Testis (tissue), 3 donors: ENCODE measurements around the gene PGM2. TPM values are rescaled to one million over a fixed set of nuclear protein-coding genes. Genes with fewer than 3 reads are reported as not detected.

ENCODE experiments used
- DNase-seq: peaks from one replicate; pipeline ENCODE4 v3.0.0-alpha.2; 2019
- H3K27ac ChIP-seq, 2 donors: fragments of 200-600 bp; sonication (generic); one replicate each; pipeline ENCODE4 v1.5.1; 2019
- H3K27me3 ChIP-seq: fragments of 200-600 bp; sonication (generic); one replicate; pipeline ENCODE4 v1.5.1; 2019
- H3K36me3 ChIP-seq: fragments of 200-600 bp; sonication (generic); one replicate; pipeline ENCODE4 v1.5.1; 2017; ENCODE audit warnings: low read depth; ENCODE audit errors: missing control alignments
- H3K4me1 ChIP-seq: fragments of 200-600 bp; sonication (generic); one replicate; pipeline ENCODE4 v1.5.1; 2019
- H3K4me3 ChIP-seq, 2 donors: fragments of 200-600 bp; sonication (generic); one replicate each; pipeline ENCODE4 v1.5.1; 2017 to 2019
- H3K9me3 ChIP-seq: fragments of 200-600 bp; sonication (generic); one replicate; pipeline ENCODE4 v1.5.1; 2017
- CTCF ChIP-seq, 3 experiments: fragments of 450-650 bp in 2 of 3; fragments of 200-600 bp in 1 of 3; sonication (generic) in 1 of 3; IDR thresholded peaks; one replicate each; pipeline ENCODE4 v1.5.1; 2016 to 2019; ENCODE audit warnings: antibody characterized with exemption in 3 of 3, mild to moderate bottlenecking in 2 of 3, moderate library complexity in 1 of 3
- POLR2A ChIP-seq: fragments of 450-650 bp; IDR thresholded peaks from one replicate; pipeline ENCODE4 v1.6.1; 2017; ENCODE audit warnings: antibody characterized with exemption, mild to moderate bottlenecking, moderate library complexity
- WGBS, 2 donors: methylation state at CpG; one replicate each; pipeline ENCODE4 v1.1.5; 2018; 5-methylcytosine and 5-hydroxymethylcytosine counted together
- intact Hi-C: fragments of 100-400 bp; cut with DNase I; formaldehyde crosslinking; loops from one replicate; pipeline ENCODE4 v1.15.1; 2023; ENCODE audit warnings: low total_unique reads
- polyA plus RNA-seq: library from polyadenylated mRNA; stranded (reverse); fragments of 350-450 nt; fragmentation: Illumina TruSeq; extraction: RNeasy Lipid Tissue Mini Kit (QIAGEN cat#74804); gene quantifications from one replicate; pipeline ENCODE4 v1.2.3, GENCODE V29; 2014; ENCODE audit warnings: low read depth, low replicate concordance; ENCODE audit not compliant: insufficient read depth
- total RNA-seq, 2 donors: library from RNA; depleted of rRNA; stranded (reverse); fragments of >200 nt; gene quantifications; one replicate each; pipeline ENCODE4 v1.2.3, GENCODE V29; 2016

The PGM2 gene
- total and polyA plus RNA-seq, 3 donors from 2014 or later, result 12.9 to 29.1 (median 27.0) TPM

GRCh38 chr4:37802068-37802666 lies 24.3 kb upstream of the PGM2 start:
- Histone ChIP-seq H3K9me3 (no peaks in the 10 kb centered on the region), H3K27me3 (no peaks in the 10 kb centered on the region), H3K27ac (no peak overlapping the region), H3K36me3 (no peaks in the 10 kb centered on the region), H3K4me1 (no peaks in the 10 kb centered on the region), H3K4me3 (no peak overlapping the region)
- peak; percentile 35 to 48 (median 47) for TF ChIP-seq CTCF (IDR thresholded peaks at IDR 0.05)
- no peak for TF ChIP-seq POLR2A
- intact Hi-C loops, result no loop called here
- WGBS, 2 donors, result 54 to 57% methylated on average over 4 of the region's 4 CpGs
- DNase-seq, result peak; percentile 68

- no peak for TF ChIP-seq POLR2A
- TF ChIP-seq CTCF (IDR thresholded peaks at IDR 0.05), result peak; percentile 30 to 48 (median 34)
- intact Hi-C loops, result no loop called here
- H3K4me3 ChIP-seq, result no peak overlapping the region
- DNase-seq, result no peak
- H3K9me3 ChIP-seq, result no peaks in the 10 kb centered on the region
- H3K4me1 ChIP-seq, result no peaks in the 10 kb centered on the region
- WGBS, 2 donors, result 38 to 47% methylated on average over 4 of the region's 4 CpGs
- no peaks in the 10 kb centered on the region for H3K36me3 ChIP-seq
- no peak overlapping the region for H3K27ac ChIP-seq
- no peaks in the 10 kb centered on the region for H3K27me3 ChIP-seq
Observed at GRCh38 chr4:37803348-37803973, 23.0 kb upstream of the PGM2 start.

GRCh38 chr4:37805091-37805490 lies 21.4 kb upstream of the PGM2 start:
- no peak for DNase-seq
- intact Hi-C loops, result no loop called here
- TF ChIP-seq CTCF (IDR thresholded peaks at IDR 0.05) (no peak), POLR2A (no peak)
- no peaks in the 10 kb centered on the region for H3K36me3 ChIP-seq
- 94 to 97% methylated on average over 5 of the region's 5 CpGs for WGBS, 2 donors
- H3K27ac ChIP-seq, result no peak overlapping the region
- no peak overlapping the region for H3K4me3 ChIP-seq
- H3K9me3 ChIP-seq, result no peaks in the 10 kb centered on the region
- no peaks in the 10 kb centered on the region for H3K4me1 ChIP-seq
- no peaks in the 10 kb centered on the region for H3K27me3 ChIP-seq

- Histone ChIP-seq H3K9me3 (no peaks in the 10 kb centered on the region), H3K36me3 (no peaks in the 10 kb centered on the region), H3K27me3 (no peaks in the 10 kb centered on the region), H3K4me3 (no peak overlapping the region), H3K27ac (no peak overlapping the region), H3K4me1 (no peaks in the 10 kb centered on the region)
- TF ChIP-seq CTCF (IDR thresholded peaks at IDR 0.05) (no peak), POLR2A (no peak)
- intact Hi-C loops, result no loop called here
- DNase-seq, result no peak
- 97 to 100% methylated on average over 1 of the region's 1 CpG for WGBS, 2 donors
Observed at GRCh38 chr4:37812713-37813112, 13.8 kb upstream of the PGM2 start.

GRCh38 chr4:37815591-37815990 lies 10.9 kb upstream of the PGM2 start:
- Histone ChIP-seq H3K4me1 (no peaks in the 10 kb centered on the region), H3K4me3 (no peak overlapping the region), H3K36me3 (no peaks in the 10 kb centered on the region), H3K9me3 (no peaks in the 10 kb centered on the region), H3K27me3 (no peaks in the 10 kb centered on the region), H3K27ac (no peak overlapping the region)
- intact Hi-C loops, result no loop called here
- TF ChIP-seq CTCF (IDR thresholded peaks at IDR 0.05) (no peak), POLR2A (no peak)
- DNase-seq, result no peak
- WGBS, 2 donors, result 74 to 84% methylated on average over 3 of the region's 3 CpGs
